Chondrocyte (in vitro differentiated cells): ENCODE data around the gene ENTPD8. TPM values are rescaled to one million over a fixed set of nuclear protein-coding genes. Genes with fewer than 3 reads are reported as not detected.

Source experiments
- DNase-seq: peaks from one replicate; pipeline ENCODE4 v3.0.0; 2021; ENCODE audit warnings: mixed read lengths, low spot score
- H3K27ac Mint-ChIP-seq: one replicate; pipeline ENCODE4 v1.8.0; 2021; ENCODE audit warnings: mild to moderate bottlenecking, moderate library complexity, mixed read lengths; ENCODE audit not compliant: unreplicated experiment
- H3K27me3 Mint-ChIP-seq: 2 replicates; pipeline ENCODE4 v1.8.0; 2021; ENCODE audit warnings: low read depth, mixed read lengths
- H3K36me3 Mint-ChIP-seq: 2 replicates; pipeline ENCODE4 v1.8.0; 2021; ENCODE audit warnings: low read depth, mixed read lengths
- H3K4me1 Mint-ChIP-seq: 2 replicates; pipeline ENCODE4 v1.8.0; 2021; ENCODE audit warnings: low read depth, mild to moderate bottlenecking, mixed read lengths
- H3K4me3 Mint-ChIP-seq: one replicate; pipeline ENCODE4 v1.8.0; 2021; ENCODE audit warnings: mild to moderate bottlenecking, moderate library complexity, mixed read lengths; ENCODE audit not compliant: unreplicated experiment
- H3K9me3 Mint-ChIP-seq: 2 replicates; pipeline ENCODE4 v1.8.0; 2021; ENCODE audit warnings: low read depth, mixed read lengths
- total RNA-seq: library from RNA; stranded (reverse); gene quantifications from 3 replicates; pipeline ENCODE4 v1.2.1, GENCODE V29; 2021
- TF ChIP-seq, protein P1 (sequence below): fragments of 200-600 bp; sonication (generic); IDR thresholded peaks from 2 replicates; pipeline ENCODE4 v1.5.0; 2021; ENCODE audit warnings: antibody characterized with exemption, mild to moderate bottlenecking, moderate library complexity

The ENTPD8 gene
- total RNA-seq, 1 donor from 2014 or later = 0.10 TPM

DNA sequence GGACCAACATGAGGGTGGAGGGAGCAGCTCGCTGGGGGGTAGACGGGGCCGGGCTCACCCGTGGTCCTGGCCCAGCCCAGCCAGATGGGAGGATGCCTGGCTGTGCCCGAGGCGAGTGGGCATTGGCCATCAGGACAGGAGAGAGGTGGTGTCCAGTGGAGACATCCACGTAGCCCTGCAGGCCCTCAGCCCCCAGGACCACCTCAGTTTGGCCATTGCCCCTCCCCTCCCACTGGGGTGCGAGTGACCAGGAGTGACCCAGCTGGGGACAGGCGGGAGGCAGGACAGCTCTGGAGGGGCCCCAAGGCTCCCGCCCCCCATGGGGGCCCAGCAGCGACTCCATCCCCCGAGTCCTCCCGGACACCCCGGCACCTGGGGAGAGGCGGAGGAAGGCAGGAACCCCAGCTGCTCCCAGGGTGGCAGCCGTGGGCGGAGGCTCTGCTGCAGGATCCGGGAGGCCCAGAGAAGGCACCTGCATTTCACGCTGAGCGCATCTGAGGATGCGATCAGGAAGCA is 9.7 kb downstream of the ENTPD8 start:
- no peak overlapping the region for H3K27ac Mint-ChIP-seq

DNA sequence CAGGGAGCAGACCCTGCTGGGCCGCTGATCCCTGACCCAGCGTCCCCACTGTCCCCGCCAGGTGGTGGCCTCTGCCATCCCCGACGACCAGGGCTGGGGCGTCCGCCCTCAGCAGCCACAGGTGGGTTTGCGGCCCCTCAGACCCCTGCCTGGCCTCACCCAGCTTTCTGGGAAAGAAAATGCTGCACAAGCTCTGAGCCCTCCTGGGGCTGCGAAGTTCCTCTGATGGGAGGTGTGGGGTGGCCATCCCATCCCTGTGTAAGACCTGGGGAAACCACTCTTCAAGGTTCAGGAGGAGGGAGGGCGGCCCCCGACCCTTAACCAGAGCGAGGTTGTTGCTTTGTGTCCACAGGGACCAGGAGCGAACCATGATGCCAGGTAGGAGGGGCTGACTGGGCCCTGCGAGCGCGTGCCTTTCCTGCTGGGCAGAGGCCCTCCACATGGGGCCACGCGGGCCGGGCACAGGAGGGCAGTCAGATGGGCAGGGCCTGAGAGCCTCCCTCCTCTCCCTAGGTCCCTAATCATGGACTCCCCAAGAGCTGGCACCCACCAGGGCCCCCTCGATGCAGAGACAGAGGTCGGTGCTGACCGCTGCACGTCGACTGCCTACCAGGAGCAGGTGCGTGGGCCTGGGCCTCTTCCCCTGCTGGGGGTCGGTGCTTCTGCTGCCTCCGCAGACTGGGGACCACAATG is 10.3 kb downstream of the ENTPD8 start:
- no peaks in the 10 kb centered on the region for H3K9me3 Mint-ChIP-seq
- H3K36me3 Mint-ChIP-seq = no peaks in the 10 kb centered on the region
- no peaks in the 10 kb centered on the region for H3K27me3 Mint-ChIP-seq
- DNase-seq = peak; percentile 86
- H3K4me1 Mint-ChIP-seq = no peaks in the 10 kb centered on the region
- no peak overlapping the region for H3K27ac Mint-ChIP-seq
- TF ChIP-seq, protein P1, sequence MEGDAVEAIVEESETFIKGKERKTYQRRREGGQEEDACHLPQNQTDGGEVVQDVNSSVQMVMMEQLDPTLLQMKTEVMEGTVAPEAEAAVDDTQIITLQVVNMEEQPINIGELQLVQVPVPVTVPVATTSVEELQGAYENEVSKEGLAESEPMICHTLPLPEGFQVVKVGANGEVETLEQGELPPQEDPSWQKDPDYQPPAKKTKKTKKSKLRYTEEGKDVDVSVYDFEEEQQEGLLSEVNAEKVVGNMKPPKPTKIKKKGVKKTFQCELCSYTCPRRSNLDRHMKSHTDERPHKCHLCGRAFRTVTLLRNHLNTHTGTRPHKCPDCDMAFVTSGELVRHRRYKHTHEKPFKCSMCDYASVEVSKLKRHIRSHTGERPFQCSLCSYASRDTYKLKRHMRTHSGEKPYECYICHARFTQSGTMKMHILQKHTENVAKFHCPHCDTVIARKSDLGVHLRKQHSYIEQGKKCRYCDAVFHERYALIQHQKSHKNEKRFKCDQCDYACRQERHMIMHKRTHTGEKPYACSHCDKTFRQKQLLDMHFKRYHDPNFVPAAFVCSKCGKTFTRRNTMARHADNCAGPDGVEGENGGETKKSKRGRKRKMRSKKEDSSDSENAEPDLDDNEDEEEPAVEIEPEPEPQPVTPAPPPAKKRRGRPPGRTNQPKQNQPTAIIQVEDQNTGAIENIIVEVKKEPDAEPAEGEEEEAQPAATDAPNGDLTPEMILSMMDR = no peak
- H3K4me3 Mint-ChIP-seq = no peak overlapping the region

More for the DNA sequence above, 9.7 kb downstream of the ENTPD8 start:
- H3K4me3 Mint-ChIP-seq = no peak overlapping the region
- H3K36me3 Mint-ChIP-seq = no peaks in the 10 kb centered on the region
- no peaks in the 10 kb centered on the region for H3K9me3 Mint-ChIP-seq
- no peaks in the 10 kb centered on the region for H3K27me3 Mint-ChIP-seq
- DNase-seq = peak; percentile 88
- TF ChIP-seq, protein P1 = no peak
- no peaks in the 10 kb centered on the region for H3K4me1 Mint-ChIP-seq

DNA sequence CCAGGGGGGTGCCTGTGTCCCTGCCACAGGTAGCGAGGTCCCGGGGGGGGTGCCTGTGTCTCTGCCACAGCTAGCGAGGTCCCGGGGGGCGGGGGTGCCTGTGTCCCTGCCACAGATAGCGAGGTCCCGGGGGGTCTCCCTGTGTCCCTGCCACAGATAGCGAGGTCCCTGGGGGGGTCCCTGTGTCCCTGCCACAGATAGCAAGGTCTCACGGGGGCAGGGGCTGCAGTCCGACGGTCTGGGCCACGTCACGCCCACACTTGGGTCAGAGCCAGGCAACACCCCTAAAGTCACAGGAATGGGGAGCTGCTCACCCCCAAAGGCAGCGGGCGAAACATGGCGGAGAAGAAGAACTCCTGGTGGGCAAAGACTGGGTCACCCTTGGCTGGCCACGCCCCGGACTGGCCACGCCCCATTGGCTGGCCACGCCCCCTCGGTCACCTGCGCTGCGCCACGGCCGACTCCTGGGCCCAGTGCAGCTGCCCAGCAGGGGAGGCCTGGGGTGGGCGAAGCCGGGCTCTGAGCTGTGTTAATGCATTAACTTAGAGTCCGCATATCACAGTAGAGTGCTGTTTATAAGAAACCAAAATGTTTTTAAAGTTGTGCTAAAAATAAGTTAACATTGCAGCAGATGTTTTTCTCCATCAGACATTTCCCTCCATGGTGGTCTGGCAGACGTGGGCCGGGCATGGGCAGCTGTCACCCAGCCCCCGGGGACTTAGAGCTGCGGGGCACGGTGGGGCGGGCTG is 11.0 kb downstream of the ENTPD8 start:
- Mint-ChIP-seq H3K9me3 (no peaks in the 10 kb centered on the region), H3K27me3 (no peaks in the 10 kb centered on the region), H3K27ac (no peak overlapping the region), H3K4me3 (no peak overlapping the region), H3K36me3 (no peaks in the 10 kb centered on the region), H3K4me1 (no peaks in the 10 kb centered on the region)
- TF ChIP-seq, protein P1 = no peak
- peak; percentile 52 for DNase-seq

DNA sequence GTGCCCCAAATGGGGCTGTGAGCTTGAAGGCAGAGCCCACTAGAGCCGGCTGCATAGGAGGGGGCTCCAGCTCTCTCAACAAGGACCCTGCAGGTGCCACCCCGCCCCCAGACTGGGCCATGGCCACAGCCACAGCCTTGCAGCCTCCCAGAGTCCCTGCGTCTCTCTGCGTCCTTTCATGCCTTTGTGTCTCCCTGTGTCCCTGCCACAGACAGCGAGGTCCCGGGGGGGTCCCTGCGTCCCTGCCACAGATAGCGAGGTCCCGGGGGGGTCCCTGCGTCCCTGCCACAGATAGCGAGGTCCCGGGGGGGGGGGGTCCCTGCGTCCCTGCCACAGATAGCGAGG is 11.6 kb downstream of the ENTPD8 start:
- Mint-ChIP-seq H3K27ac (no peak overlapping the region), H3K4me3 (no peak overlapping the region)

More for the DNA sequence above, 11.6 kb downstream of the ENTPD8 start:
- no peak for DNase-seq
- H3K27me3 Mint-ChIP-seq = no peaks in the 10 kb centered on the region
- peaks cover 6% of the 10 kb centered on the region for H3K4me1 Mint-ChIP-seq
- no peaks in the 10 kb centered on the region for H3K9me3 Mint-ChIP-seq
- no peaks in the 10 kb centered on the region for H3K36me3 Mint-ChIP-seq
- TF ChIP-seq, protein P1 = no peak
